Epithelial cell of esophagus (primary cell): Measurements from ENCODE around the gene KLF3.

Source experiments
- DNase-seq: peaks from one replicate; pipeline ENCODE4 v3.0.0; 2010; ENCODE audit warnings: low read depth
- H3K4me3 ChIP-seq: 2 replicates; pipeline ENCODE4 v1.5.1; 2011; ENCODE audit warnings: mild to moderate bottlenecking, low read length, control low read depth
- CTCF ChIP-seq: IDR thresholded peaks from 2 replicates; pipeline ENCODE4 v1.5.1; 2011; ENCODE audit warnings: low read depth, mild to moderate bottlenecking, low read length, control low read depth, inconsistent platforms; ENCODE audit not compliant: insufficient read depth; ENCODE audit errors: missing control alignments

KLF3 gene

GRCh38 chr4:38711066-38711465, 47.1 kb downstream of the KLF3 start:
- no peak overlapping the region for H3K4me3 ChIP-seq
- no peak for TF ChIP-seq CTCF

GRCh38 chr4:38715050-38715449, 51.1 kb downstream of the KLF3 start:
- H3K4me3 ChIP-seq: no peak overlapping the region
- DNase-seq: no peak
- TF ChIP-seq CTCF: no peak

More at GRCh38 chr4:38711066-38711465, 47.1 kb downstream of the KLF3 start:
- DNase-seq: no peak

GRCh38 chr4:38716256-38716655, 52.3 kb downstream of the KLF3 start:
- no peak for DNase-seq
- TF ChIP-seq CTCF: no peak
- H3K4me3 ChIP-seq: no peak overlapping the region

GRCh38 chr4:38717604-38718003, 53.6 kb downstream of the KLF3 start:
- DNase-seq: peak; percentile 65
- no peak overlapping the region for H3K4me3 ChIP-seq
- no peak for TF ChIP-seq CTCF

- no peak for TF ChIP-seq CTCF
- no peak overlapping the region for H3K4me3 ChIP-seq
- DNase-seq: no peak
Measured at GRCh38 chr4:38723114-38723513, 59.1 kb downstream of the KLF3 start.

GRCh38 chr4:38723726-38724474, 59.9 kb downstream of the KLF3 start:
- DNase-seq: no peak
- no peak for TF ChIP-seq CTCF
- H3K4me3 ChIP-seq: no peak overlapping the region

GRCh38 chr4:38724475-38724808, 60.4 kb downstream of the KLF3 start:
- DNase-seq: no peak
- no peak for TF ChIP-seq CTCF
- H3K4me3 ChIP-seq: no peak overlapping the region
